Natural killer cell (primary cell): Measurements from ENCODE around the gene CCDC33. TPM values are rescaled to one million over a fixed set of nuclear protein-coding genes. Genes with fewer than 3 reads are reported as not detected.

Experiments
- ATAC-seq, 3 donors: fragments of 150-1000 bp in 2 of 3; fragments of 200-7000 bp in 1 of 3; cut with Tn5 transposase; 1 replicate in 1 of 3; 2 replicates in 2 of 3; pipeline ENCODE4 v1.10.0; 2021; ENCODE audit warnings: mild to moderate bottlenecking in 2 of 3, moderate library complexity in 2 of 3
- DNase-seq, 2 donors: peaks; one replicate each; pipeline versions ENCODE4 v3.0.0 to v3.0.0-alpha.2; 2013 to 2021; ENCODE audit warnings: mixed read lengths in 1 of 2
- H3K27ac ChIP-seq: one replicate; pipeline ENCODE4 v1.5.1; 2013; ENCODE audit warnings: mild to moderate bottlenecking, low read length
- H3K27me3 ChIP-seq: one replicate; pipeline ENCODE4 v1.6.1; 2013; ENCODE audit warnings: low read length; ENCODE audit not compliant: control insufficient read depth, insufficient read depth
- H3K36me3 ChIP-seq: one replicate; pipeline ENCODE4 v1.6.1; 2013; ENCODE audit warnings: low read length; ENCODE audit not compliant: control insufficient read depth, insufficient read depth
- H3K4me1 ChIP-seq: one replicate; pipeline ENCODE4 v1.6.1; 2013; ENCODE audit warnings: low read length; ENCODE audit not compliant: control insufficient read depth, insufficient read depth
- H3K4me3 ChIP-seq: one replicate; pipeline ENCODE4 v1.5.1; 2013; ENCODE audit warnings: low read length
- H3K9me3 ChIP-seq: one replicate; pipeline ENCODE4 v1.6.1; 2013; ENCODE audit warnings: low read length; ENCODE audit not compliant: control insufficient read depth, insufficient read depth
- H3K27ac Mint-ChIP-seq, 2 donors: one replicate each; pipeline ENCODE4 v1.8.0; 2022; ENCODE audit warnings: mild to moderate bottlenecking in 2 of 2, mixed read lengths in 2 of 2, moderate library complexity in 1 of 2
- H3K27me3 Mint-ChIP-seq, 2 donors: one replicate each; pipeline ENCODE4 v1.8.0; 2022; ENCODE audit warnings: low read depth in 2 of 2, mixed read lengths in 2 of 2
- H3K36me3 Mint-ChIP-seq: one replicate; pipeline ENCODE4 v1.8.0; 2022; ENCODE audit warnings: mixed read lengths
- H3K4me1 Mint-ChIP-seq, 2 donors: one replicate each; pipeline ENCODE4 v1.8.0; 2022; ENCODE audit warnings: mixed read lengths in 2 of 2
- H3K4me3 Mint-ChIP-seq: one replicate; pipeline ENCODE4 v1.8.0; 2022; ENCODE audit warnings: mild to moderate bottlenecking, moderate library complexity, mixed read lengths
- H3K9me3 Mint-ChIP-seq, 2 donors: one replicate each; pipeline ENCODE4 v1.8.0; 2022; ENCODE audit warnings: mixed read lengths in 2 of 2
- WGBS: methylation state at CpG from one replicate; pipeline ENCODE4 v1.1.7; 2013; ENCODE audit warnings: missing lambda C conversion rate; ENCODE audit not compliant: insufficient coverage; 5-methylcytosine and 5-hydroxymethylcytosine counted together
- intact Hi-C: fragments of 100-400 bp; cut with micrococcal nuclease; formaldehyde crosslinking; loops from one replicate; pipeline ENCODE4 v1.14.2; 2022
- total RNA-seq, 4 donors: library from RNA; stranded (reverse); fragments of 120-200 nt in 1 of 4; gene quantifications; one replicate each; pipeline versions ENCODE4 v1.2.3 to v1.2.4, GENCODE V29; 2013 to 2022
- TF ChIP-seq, protein P1 (sequence below): fragments of 200-600 bp; IDR thresholded peaks from one replicate; pipeline ENCODE4 v1.8.0; 2022; ENCODE audit warnings: antibody characterized with exemption

The CCDC33 gene
- total RNA-seq, 3 donors from 2014 or later (not counting 1 experiment from before 2014, with no cell fraction given): not detected

DNA sequence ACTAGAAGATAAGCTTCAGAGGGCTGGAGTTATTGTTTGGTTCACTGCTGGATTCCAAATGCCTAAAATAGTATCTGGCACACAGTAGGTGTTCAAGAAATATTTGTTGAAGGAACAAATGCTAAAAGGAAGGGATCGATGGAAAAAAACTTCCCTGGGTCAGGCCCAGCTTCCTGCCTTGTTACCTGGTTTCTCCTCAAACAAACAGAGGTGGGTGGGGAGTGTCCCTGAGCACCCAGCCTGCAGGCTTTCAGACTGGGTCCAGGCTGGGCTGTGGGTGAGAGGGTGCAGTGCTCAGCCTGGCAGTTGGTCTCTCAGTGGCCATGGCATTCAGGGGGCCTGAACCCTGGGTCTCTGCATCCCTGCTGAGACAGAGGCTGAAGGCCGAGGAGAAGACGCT lies 19.2 kb upstream of the CCDC33 start:
- intact Hi-C loops: no loop called here
- Mint-ChIP-seq H3K9me3 (no peaks in the 10 kb centered on the region), H3K4me1 (no peaks in the 10 kb centered on the region), H3K36me3 (no peaks in the 10 kb centered on the region), H3K27ac (no peak overlapping the region), H3K4me3 (no peak overlapping the region), H3K27me3 (peaks cover 6 to 9% of the 10 kb centered on the region in 2 donors)
- H3K4me3 ChIP-seq: no peak overlapping the region
- no peaks in the 10 kb centered on the region for H3K9me3 ChIP-seq
- DNase-seq (no peak), ATAC-seq (no peak)
- H3K4me1 ChIP-seq: no peaks in the 10 kb centered on the region
- H3K27me3 ChIP-seq: no peaks in the 10 kb centered on the region
- H3K27ac ChIP-seq: no peak overlapping the region
- TF ChIP-seq, protein P1, sequence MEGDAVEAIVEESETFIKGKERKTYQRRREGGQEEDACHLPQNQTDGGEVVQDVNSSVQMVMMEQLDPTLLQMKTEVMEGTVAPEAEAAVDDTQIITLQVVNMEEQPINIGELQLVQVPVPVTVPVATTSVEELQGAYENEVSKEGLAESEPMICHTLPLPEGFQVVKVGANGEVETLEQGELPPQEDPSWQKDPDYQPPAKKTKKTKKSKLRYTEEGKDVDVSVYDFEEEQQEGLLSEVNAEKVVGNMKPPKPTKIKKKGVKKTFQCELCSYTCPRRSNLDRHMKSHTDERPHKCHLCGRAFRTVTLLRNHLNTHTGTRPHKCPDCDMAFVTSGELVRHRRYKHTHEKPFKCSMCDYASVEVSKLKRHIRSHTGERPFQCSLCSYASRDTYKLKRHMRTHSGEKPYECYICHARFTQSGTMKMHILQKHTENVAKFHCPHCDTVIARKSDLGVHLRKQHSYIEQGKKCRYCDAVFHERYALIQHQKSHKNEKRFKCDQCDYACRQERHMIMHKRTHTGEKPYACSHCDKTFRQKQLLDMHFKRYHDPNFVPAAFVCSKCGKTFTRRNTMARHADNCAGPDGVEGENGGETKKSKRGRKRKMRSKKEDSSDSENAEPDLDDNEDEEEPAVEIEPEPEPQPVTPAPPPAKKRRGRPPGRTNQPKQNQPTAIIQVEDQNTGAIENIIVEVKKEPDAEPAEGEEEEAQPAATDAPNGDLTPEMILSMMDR: no peak
- 95% methylated on average over 3 of the region's 3 CpGs for WGBS
- no peaks in the 10 kb centered on the region for H3K36me3 ChIP-seq

DNA sequence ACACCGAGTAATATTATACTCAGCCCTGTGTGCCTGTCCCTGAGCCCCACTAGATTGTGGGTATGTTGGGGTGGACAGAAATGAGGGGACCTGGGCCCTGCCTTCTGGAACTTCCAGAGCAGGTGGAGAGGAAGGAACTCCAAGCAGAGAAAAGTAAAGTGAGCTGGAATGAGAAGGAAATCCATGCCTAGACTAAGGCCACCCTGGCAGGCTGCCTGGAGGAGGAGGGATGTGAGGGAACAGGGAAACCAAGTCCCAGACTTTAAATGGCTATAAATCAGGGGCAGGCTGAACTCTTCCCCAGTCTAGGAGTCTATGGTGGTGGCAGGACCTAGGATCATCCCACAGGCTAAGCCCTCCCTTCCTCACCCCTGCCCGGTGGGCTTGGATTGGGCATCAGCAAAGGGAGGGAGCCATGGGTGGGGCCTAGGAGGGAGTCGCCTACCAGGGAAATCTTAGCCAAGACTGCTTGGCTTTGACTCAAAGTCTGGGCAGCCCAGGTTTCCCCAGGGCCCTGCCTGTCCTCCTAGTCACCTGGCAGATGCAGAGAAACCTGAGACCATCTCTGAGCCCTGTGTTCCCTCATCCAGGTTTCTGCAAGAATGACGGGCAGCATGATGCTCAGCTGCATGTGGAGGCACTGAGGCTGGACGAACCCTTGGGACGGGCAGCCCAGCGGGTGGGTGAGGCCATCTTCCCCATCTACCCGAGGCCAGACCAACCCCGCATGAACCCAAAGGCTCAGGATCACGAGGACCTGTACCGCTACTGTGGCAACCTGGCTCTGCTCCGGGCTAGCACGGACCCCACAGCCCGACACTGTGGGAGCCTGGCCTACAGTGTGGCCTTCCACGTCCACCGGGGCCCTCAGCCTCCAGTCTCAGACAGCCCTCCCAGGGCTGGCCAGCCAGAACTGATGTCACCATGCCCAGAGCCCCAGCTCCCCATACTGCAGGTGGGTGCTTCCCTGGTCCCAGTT lies 17.9 kb upstream of the CCDC33 start:
- TF ChIP-seq, protein P1: no peak
- Mint-ChIP-seq H3K36me3 (no peaks in the 10 kb centered on the region), H3K27ac (no peak overlapping the region), H3K27me3 (peaks cover 11 to 15% of the 10 kb centered on the region in 2 donors), H3K4me3 (no peak overlapping the region), H3K4me1 (no peaks in the 10 kb centered on the region), H3K9me3 (no peaks in the 10 kb centered on the region)
- ATAC-seq (peak in 1 of 3 donors; percentile 14), DNase-seq (no peak)
- Histone ChIP-seq H3K9me3 (no peaks in the 10 kb centered on the region), H3K36me3 (no peaks in the 10 kb centered on the region), H3K4me3 (no peak overlapping the region), H3K4me1 (no peaks in the 10 kb centered on the region), H3K27me3 (peaks cover 4% of the 10 kb centered on the region), H3K27ac (no peak overlapping the region)
- intact Hi-C loops: no loop called here
- 91% methylated on average over 15 of the region's 16 CpGs for WGBS

DNA sequence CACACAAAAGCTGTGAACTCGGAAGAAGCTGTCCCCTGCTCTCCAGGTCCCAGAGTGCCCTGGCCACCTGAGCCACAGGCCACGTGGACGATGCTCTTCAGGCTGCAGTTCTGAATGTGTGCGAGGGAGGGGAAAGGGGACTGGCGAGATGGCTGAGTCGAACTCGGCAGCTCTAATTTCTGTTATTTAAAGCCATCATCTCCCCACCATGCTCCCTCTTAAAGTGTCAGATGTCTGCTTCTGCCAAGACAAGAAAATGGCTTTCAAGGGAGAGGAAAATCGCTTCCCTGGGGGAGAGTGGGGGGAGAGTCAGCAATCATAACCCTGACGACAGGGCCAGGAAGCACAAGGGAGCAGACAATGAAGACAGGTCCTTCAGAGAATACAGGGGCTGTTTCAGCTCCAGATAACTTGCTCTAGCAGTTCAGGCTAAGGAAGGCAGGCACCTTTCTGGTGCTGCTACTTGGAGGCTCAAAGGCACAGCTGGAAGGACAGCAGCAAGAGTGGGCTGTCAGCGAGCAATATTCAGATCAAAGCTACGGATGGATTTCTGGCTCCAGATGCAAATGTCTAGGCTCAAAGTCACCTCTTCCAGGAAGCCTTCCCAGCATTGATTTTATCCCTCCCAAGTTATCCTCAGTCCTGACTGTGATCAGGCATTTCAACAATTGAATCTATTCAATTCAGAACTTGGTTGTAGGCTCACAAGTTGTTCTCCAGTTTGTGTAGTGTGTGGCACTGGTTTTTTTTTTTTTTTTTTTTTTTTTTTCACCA lies 15.5 kb upstream of the CCDC33 start:
- Mint-ChIP-seq H3K4me1 (no peaks in the 10 kb centered on the region), H3K4me3 (no peak overlapping the region), H3K27ac (no peak overlapping the region), H3K36me3 (no peaks in the 10 kb centered on the region), H3K9me3 (no peaks in the 10 kb centered on the region), H3K27me3 (peaks cover 11 to 24% of the 10 kb centered on the region in 2 donors)
- Histone ChIP-seq H3K27ac (no peak overlapping the region), H3K4me1 (no peaks in the 10 kb centered on the region), H3K4me3 (no peak overlapping the region), H3K36me3 (no peaks in the 10 kb centered on the region), H3K27me3 (peaks cover 4% of the 10 kb centered on the region), H3K9me3 (no peaks in the 10 kb centered on the region)
- intact Hi-C loops: no loop called here
- WGBS: 80% methylated on average over 8 of the region's 11 CpGs
- TF ChIP-seq, protein P1: no peak
- ATAC-seq (no peak), DNase-seq (no peak)
